OCI-LY3 (cell line): ENCODE measurements around the gene RUFY3.

ENCODE experiments used
- EZH2phosphoT487 ChIP-seq: fragments of 200-600 bp; shearing (Covaris generic); IDR thresholded peaks from 2 replicates; pipeline ENCODE4 v1.6.1; 2018; ENCODE audit warnings: antibody characterized with exemption, mixed run types, low read depth
- TF ChIP-seq, protein P1 (sequence below): fragments of 200-600, 300-600 bp; sonication (generic); IDR thresholded peaks from 2 replicates; pipeline ENCODE4 v1.5.1; 2014; ENCODE audit warnings: antibody characterized with exemption, low read length, low read depth

DNA sequence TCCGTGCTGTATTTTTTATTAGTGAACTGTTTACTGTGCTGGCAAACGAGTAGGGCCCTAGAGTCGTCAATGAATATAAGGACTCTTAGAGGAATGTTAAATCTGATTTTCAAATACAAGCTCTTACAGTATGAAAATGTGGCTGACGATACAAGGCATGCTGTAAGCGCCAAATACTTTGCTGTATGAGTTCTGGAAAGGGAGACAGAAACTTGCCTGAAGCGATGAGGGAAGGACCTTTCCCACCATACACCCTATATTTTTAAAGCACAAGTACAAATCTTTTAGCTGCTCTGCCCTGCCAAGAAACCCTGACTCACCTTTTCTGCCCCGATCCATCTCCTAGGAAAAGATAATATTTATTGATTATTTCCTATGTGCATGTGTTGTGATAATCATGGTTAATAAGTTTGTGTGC, 15.7 kb upstream of the RUFY3 start:
- TF ChIP-seq, protein P1, sequence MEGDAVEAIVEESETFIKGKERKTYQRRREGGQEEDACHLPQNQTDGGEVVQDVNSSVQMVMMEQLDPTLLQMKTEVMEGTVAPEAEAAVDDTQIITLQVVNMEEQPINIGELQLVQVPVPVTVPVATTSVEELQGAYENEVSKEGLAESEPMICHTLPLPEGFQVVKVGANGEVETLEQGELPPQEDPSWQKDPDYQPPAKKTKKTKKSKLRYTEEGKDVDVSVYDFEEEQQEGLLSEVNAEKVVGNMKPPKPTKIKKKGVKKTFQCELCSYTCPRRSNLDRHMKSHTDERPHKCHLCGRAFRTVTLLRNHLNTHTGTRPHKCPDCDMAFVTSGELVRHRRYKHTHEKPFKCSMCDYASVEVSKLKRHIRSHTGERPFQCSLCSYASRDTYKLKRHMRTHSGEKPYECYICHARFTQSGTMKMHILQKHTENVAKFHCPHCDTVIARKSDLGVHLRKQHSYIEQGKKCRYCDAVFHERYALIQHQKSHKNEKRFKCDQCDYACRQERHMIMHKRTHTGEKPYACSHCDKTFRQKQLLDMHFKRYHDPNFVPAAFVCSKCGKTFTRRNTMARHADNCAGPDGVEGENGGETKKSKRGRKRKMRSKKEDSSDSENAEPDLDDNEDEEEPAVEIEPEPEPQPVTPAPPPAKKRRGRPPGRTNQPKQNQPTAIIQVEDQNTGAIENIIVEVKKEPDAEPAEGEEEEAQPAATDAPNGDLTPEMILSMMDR, result no peak
- no peak for TF ChIP-seq EZH2phosphoT487
